Osteoblast (primary cell): ENCODE data around the gene EMILIN3. TPM values are rescaled to one million over a fixed set of nuclear protein-coding genes. Genes with fewer than 3 reads are reported as not detected.
A peak's percentile ranks its signal among the peaks of the same experiment; 100 is the strongest.

Source experiments
- DNase-seq: peaks from one replicate; pipeline ENCODE4 v3.0.0; 2011; ENCODE audit warnings: low spot score, mixed read lengths; ENCODE audit not compliant: insufficient read length; ENCODE audit errors: missing footprints
- H2AFZ ChIP-seq: 2 replicates; pipeline ENCODE4 v1.6.0; 2011; ENCODE audit warnings: mild to moderate bottlenecking, low read length
- H3K27ac ChIP-seq: 2 replicates; pipeline ENCODE4 v1.5.1; 2011; ENCODE audit warnings: mild to moderate bottlenecking, low read depth, low read length, moderate library complexity
- H3K27me3 ChIP-seq: 2 replicates; pipeline ENCODE4 v1.6.0; 2012; ENCODE audit warnings: mild to moderate bottlenecking, control low read depth, inconsistent platforms, low read length, moderate library complexity; ENCODE audit not compliant: insufficient read depth
- H3K36me3 ChIP-seq: 2 replicates; pipeline ENCODE4 v1.5.1; 2011; ENCODE audit warnings: mild to moderate bottlenecking, low read length, control low read depth, moderate library complexity; ENCODE audit not compliant: insufficient read depth
- H3K4me1 ChIP-seq: 2 replicates; pipeline ENCODE4 v1.5.1; 2011; ENCODE audit warnings: mild to moderate bottlenecking, low read length, control low read depth, moderate library complexity; ENCODE audit not compliant: insufficient read depth
- H3K4me2 ChIP-seq: 2 replicates; pipeline ENCODE4 v1.6.0; 2011; ENCODE audit warnings: mild to moderate bottlenecking, low read length; ENCODE audit not compliant: insufficient read depth
- H3K4me3 ChIP-seq: fragments of 200-600 bp; sonication (generic); 3 replicates; pipeline ENCODE4 v1.5.1; 2012; ENCODE audit warnings: mild to moderate bottlenecking, low read length, inconsistent platforms; ENCODE audit not compliant: insufficient read depth
- H3K79me2 ChIP-seq: 2 replicates; pipeline ENCODE4 v1.6.0; 2012; ENCODE audit warnings: mild to moderate bottlenecking, low read length, control low read depth, inconsistent platforms; ENCODE audit not compliant: insufficient read depth
- H3K9me3 ChIP-seq: 2 replicates; pipeline ENCODE4 v1.5.1; 2011; ENCODE audit warnings: low read depth, low read length, control low read depth
- H4K20me1 ChIP-seq: 2 replicates; pipeline ENCODE4 v1.6.0; 2012; ENCODE audit warnings: mild to moderate bottlenecking, low read length, control low read depth; ENCODE audit not compliant: insufficient read depth
- total RNA-seq: library from RNA; depleted of rRNA; stranded (reverse); fragments of >200 nt; gene quantifications from 2 replicates; pipeline ENCODE4 v1.2.3, GENCODE V29; 2012
- TF ChIP-seq, protein P1 (sequence below): IDR thresholded peaks from 2 replicates; pipeline ENCODE4 v1.5.1; 2011; ENCODE audit warnings: mild to moderate bottlenecking, low read depth, low read length, moderate library complexity; ENCODE audit errors: extremely low read depth

Gene EMILIN3
- total RNA-seq, 1 donor: not detected

DNA sequence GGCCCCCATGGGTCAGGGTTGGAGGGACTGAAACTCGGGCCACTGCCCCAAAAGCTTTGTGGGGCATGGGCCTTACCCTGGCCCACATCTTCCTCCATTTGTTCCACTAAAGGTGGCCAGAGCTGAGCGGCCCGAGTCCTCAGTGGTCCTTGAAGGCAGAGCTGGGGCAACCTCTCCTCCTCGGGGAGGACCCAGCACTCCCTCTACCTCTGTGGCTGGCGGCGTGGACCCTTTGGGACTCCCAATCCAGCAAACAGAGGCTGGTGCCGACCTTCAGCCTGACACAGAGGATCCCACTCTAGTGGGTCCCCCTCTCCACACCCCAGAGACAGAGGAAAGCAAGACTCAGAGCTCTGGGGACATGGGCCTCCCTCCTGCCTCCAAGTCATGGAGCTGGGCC lies 16.7 kb downstream of the EMILIN3 start:
- Histone ChIP-seq H4K20me1 (peaks cover 3% of the 10 kb centered on the region), H3K4me2 (no peak overlapping the region), H3K4me1 (no peaks in the 10 kb centered on the region), H3K36me3 (peaks cover 11% of the 10 kb centered on the region), H3K9me3 (no peaks in the 10 kb centered on the region), H3K79me2 (no peaks in the 10 kb centered on the region), H2AFZ (no peak overlapping the region), H3K27ac (no peak overlapping the region), H3K4me3 (no peak overlapping the region), H3K27me3 (no peaks in the 10 kb centered on the region)
- TF ChIP-seq, protein P1, sequence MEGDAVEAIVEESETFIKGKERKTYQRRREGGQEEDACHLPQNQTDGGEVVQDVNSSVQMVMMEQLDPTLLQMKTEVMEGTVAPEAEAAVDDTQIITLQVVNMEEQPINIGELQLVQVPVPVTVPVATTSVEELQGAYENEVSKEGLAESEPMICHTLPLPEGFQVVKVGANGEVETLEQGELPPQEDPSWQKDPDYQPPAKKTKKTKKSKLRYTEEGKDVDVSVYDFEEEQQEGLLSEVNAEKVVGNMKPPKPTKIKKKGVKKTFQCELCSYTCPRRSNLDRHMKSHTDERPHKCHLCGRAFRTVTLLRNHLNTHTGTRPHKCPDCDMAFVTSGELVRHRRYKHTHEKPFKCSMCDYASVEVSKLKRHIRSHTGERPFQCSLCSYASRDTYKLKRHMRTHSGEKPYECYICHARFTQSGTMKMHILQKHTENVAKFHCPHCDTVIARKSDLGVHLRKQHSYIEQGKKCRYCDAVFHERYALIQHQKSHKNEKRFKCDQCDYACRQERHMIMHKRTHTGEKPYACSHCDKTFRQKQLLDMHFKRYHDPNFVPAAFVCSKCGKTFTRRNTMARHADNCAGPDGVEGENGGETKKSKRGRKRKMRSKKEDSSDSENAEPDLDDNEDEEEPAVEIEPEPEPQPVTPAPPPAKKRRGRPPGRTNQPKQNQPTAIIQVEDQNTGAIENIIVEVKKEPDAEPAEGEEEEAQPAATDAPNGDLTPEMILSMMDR: no peak
- peak; percentile 54 for DNase-seq

DNA sequence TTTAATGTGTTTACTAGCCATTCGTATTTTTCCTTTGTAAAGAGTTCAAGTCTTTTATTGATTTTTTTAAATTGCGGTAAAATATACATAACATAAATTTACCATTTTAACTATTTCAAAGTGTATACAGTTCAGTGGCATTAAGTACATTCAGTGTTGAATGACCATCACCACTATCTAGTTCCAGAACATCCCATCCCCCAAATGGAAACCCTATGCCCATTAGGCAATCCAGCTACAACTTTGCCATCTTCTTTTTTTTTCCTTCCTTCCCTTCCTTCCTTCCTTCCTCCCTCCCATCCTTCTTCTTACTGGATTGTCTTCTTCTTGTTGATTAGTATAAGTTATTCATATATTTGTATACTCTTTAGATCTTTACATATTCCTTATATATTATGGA lies 17.4 kb downstream of the EMILIN3 start:
- no peaks in the 10 kb centered on the region for H3K27me3 ChIP-seq
- DNase-seq: no peak
- peaks cover 3% of the 10 kb centered on the region for H4K20me1 ChIP-seq
- H3K9me3 ChIP-seq: no peaks in the 10 kb centered on the region
- no peak overlapping the region for H3K27ac ChIP-seq
- H3K36me3 ChIP-seq: peaks cover 11% of the 10 kb centered on the region
- no peak overlapping the region for H2AFZ ChIP-seq
- no peak overlapping the region for H3K4me3 ChIP-seq
- TF ChIP-seq, protein P1: no peak
- H3K4me1 ChIP-seq: no peaks in the 10 kb centered on the region
- no peak overlapping the region for H3K4me2 ChIP-seq
- H3K79me2 ChIP-seq: no peaks in the 10 kb centered on the region

DNA sequence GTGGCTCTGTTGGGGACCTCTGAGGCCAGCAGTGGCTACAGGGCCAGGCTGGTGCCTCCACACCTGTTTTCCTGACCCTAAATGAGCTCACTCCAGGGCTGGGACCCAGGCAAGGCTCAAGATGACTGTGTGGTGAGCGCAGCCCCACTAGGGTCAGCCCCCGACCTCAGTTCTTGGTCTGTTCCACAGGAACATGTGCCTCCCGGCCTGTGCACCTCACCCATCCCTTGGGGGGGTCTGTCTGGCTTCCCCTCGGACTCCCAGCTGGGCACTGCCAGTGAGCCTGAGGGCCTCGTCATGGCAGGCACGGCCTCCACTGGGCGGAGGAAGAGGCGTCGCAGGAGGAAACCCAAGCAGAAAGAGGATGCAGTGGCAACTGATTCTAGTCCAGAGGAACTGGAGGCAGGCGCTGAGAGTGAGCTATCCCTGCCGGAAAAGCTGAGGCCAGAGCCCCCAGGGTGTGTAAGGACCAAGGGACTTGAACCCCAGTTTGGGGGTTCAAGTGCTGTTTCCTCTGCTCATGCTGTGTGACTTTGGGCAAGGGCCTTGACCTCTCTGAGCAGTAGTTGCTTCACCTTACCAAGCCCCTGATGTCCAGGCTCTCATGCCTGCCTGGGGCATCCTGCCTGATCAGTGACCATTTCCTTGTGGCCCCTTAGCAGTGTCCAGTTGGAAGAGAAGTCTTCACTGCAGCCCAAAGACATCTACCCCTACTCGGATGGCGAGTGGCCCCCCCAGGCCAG lies 18.0 kb downstream of the EMILIN3 start:
- Histone ChIP-seq H3K4me3 (no peak overlapping the region), H3K27ac (no peak overlapping the region), H3K79me2 (no peaks in the 10 kb centered on the region), H2AFZ (no peak overlapping the region), H3K4me2 (no peak overlapping the region), H3K27me3 (no peaks in the 10 kb centered on the region), H3K36me3 (peaks cover 11% of the 10 kb centered on the region), H3K4me1 (no peaks in the 10 kb centered on the region), H3K9me3 (no peaks in the 10 kb centered on the region), H4K20me1 (peaks cover 3% of the 10 kb centered on the region)
- TF ChIP-seq, protein P1: no peak
- peak; percentile 75 for DNase-seq

DNA sequence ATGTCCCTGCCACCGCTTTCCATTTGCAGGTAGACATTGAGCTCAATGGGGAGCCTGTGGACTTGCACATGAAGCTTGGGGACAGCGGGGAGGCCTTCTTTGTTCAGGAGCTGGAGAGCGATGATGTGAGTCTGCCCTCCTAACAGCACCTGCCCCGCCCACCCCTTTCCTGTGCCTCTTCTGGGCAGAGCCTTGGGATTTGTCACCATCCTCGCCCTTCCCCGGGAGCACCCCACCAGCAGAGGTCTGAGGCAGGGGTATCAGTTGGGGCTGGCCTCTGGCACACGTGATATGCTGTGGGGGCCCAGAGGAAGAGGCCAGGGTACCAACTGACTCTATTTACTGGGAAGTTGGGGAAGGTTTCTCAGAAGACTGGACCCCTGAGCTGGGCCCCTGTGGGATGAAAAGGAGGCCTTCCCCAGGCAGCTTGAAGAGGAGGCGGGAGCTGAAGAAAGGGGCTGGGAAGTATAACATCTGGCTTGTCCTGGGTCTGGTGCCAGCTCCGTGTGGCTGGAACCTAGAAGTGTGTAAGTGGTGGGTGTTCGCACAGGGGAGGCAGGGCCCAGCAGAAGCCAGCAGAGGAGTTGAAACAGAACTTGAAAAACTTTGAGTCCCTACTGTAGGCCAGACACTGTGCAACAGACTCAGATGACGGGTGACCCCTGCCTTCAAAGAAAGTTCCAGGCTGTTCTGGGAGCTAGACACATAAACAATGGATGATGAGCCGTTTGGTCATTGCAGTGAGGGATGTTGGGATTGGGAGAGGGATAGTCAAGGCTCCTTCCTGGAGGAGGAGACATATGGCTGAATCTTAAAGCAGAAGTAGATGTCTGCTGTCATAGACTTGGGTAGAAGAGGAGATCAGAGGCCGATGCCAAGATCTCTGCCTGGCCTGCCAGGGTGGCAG lies 18.8 kb downstream of the EMILIN3 start:
- Histone ChIP-seq H3K4me2 (no peak overlapping the region), H2AFZ (no peak overlapping the region), H3K27me3 (no peaks in the 10 kb centered on the region), H3K9me3 (no peaks in the 10 kb centered on the region), H3K36me3 (peaks cover 11% of the 10 kb centered on the region), H3K4me3 (no peak overlapping the region), H3K4me1 (no peaks in the 10 kb centered on the region), H3K27ac (no peak overlapping the region), H4K20me1 (peaks cover 3% of the 10 kb centered on the region), H3K79me2 (no peaks in the 10 kb centered on the region)
- TF ChIP-seq, protein P1: no peak
- peak; percentile 72 for DNase-seq
